Fibroblast of lung (primary cell): Measurements from ENCODE around the gene INTS1.

Source experiments
- EZH2 ChIP-seq: IDR thresholded peaks from 2 replicates; pipeline ENCODE4 v1.5.1; 2012; ENCODE audit warnings: low read length, control low read depth, mild to moderate bottlenecking; ENCODE audit errors: missing control alignments
- TF ChIP-seq, protein P1 (sequence below), 2 donors: IDR thresholded peaks in 1 of 2; conservative IDR thresholded peaks in 1 of 2; 1 replicate in 1 of 2; 2 replicates in 1 of 2; pipeline ENCODE4 v1.5.1; 2011 to 2012; ENCODE audit warnings: low read length in 2 of 2, control low read depth in 1 of 2, inconsistent platforms in 1 of 2, low read depth in 1 of 2, mild to moderate bottlenecking in 1 of 2

DNA sequence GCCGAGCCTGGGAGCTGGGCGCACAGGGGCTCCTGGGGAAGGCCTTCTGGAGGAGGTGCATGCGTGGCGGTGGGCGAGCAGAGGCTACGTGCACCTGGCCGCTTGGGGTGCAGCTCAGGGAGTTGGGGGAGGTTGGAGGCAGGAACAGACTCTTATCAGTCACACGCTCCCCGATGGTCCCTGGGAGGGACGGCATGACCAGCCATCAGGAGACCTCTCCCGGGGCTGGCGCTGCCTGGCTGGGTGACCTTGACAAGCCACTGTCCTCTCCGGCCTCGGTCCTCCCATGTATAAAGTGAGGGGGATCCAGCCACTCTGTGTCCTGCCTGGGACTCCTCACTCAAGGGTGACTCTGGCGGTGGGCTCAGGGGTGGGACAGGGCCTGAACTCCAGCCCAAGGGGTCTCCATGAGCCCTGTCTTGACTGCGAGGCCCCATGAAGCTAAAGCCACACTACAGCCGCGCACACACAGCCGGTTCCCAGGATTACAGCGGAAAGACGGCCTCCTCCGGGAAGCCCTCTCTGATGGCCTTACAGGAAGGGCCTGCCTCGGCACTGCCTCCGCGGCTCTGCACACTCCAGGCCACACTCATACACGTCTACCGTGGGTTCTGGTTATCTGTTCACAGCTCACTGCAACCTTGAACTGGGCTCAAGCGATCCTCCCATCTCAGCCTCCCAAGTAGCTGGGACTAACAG lies 49.5 kb upstream of the INTS1 start:
- TF ChIP-seq, protein P1, sequence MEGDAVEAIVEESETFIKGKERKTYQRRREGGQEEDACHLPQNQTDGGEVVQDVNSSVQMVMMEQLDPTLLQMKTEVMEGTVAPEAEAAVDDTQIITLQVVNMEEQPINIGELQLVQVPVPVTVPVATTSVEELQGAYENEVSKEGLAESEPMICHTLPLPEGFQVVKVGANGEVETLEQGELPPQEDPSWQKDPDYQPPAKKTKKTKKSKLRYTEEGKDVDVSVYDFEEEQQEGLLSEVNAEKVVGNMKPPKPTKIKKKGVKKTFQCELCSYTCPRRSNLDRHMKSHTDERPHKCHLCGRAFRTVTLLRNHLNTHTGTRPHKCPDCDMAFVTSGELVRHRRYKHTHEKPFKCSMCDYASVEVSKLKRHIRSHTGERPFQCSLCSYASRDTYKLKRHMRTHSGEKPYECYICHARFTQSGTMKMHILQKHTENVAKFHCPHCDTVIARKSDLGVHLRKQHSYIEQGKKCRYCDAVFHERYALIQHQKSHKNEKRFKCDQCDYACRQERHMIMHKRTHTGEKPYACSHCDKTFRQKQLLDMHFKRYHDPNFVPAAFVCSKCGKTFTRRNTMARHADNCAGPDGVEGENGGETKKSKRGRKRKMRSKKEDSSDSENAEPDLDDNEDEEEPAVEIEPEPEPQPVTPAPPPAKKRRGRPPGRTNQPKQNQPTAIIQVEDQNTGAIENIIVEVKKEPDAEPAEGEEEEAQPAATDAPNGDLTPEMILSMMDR (conservative IDR thresholded peaks at IDR 0.05 in 1 of 2, IDR thresholded peaks at IDR 0.05 in 1 of 2; ENCODE audit: low read depth in 1 of 2, low read length in 2 of 2): no peak
- no peak for TF ChIP-seq EZH2
